ENCODE results near the gene CATSPERB.
A peak's percentile ranks its signal among the peaks of the same experiment; 100 is the strongest.
"Not testable (repeated sequence)": the region's sequence is repeated elsewhere in the genome, so short reads cannot be mapped to it uniquely, and the experiment has no call there.

The CATSPERB gene

GRCh38 chr14:91694643-91695042 lies 37.2 kb downstream of the CATSPERB start:
- H3K4me3 ChIP-seq (replicated peaks in 1 of 2; ENCODE audit: low read depth in 2 of 2, low read length in 2 of 2): no peak overlapping the region
- TF ChIP-seq, protein P1, sequence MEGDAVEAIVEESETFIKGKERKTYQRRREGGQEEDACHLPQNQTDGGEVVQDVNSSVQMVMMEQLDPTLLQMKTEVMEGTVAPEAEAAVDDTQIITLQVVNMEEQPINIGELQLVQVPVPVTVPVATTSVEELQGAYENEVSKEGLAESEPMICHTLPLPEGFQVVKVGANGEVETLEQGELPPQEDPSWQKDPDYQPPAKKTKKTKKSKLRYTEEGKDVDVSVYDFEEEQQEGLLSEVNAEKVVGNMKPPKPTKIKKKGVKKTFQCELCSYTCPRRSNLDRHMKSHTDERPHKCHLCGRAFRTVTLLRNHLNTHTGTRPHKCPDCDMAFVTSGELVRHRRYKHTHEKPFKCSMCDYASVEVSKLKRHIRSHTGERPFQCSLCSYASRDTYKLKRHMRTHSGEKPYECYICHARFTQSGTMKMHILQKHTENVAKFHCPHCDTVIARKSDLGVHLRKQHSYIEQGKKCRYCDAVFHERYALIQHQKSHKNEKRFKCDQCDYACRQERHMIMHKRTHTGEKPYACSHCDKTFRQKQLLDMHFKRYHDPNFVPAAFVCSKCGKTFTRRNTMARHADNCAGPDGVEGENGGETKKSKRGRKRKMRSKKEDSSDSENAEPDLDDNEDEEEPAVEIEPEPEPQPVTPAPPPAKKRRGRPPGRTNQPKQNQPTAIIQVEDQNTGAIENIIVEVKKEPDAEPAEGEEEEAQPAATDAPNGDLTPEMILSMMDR (IDR thresholded peaks at IDR 0.05; ENCODE audit: low read depth, low read length): no peak
- no peak for DNase-seq (ENCODE audit: low read depth in 2 of 2)

- TF ChIP-seq, protein P1 (IDR thresholded peaks at IDR 0.05; ENCODE audit: low read depth, low read length): no peak
- DNase-seq (ENCODE audit: low read depth in 2 of 2): peak; percentile 6 to 56
These were observed 38.5 kb downstream of the CATSPERB start for GRCh38 chr14:91693346-91693745.

GRCh38 chr14:91692075-91692474 lies 39.8 kb downstream of the CATSPERB start:
- no peak for DNase-seq (ENCODE audit: low read depth in 2 of 2)
- TF ChIP-seq, protein P1 (IDR thresholded peaks at IDR 0.05; ENCODE audit: low read depth, low read length): no peak

More at GRCh38 chr14:91693346-91693745, 38.5 kb downstream of the CATSPERB start:
- no peak overlapping the region for H3K4me3 ChIP-seq (replicated peaks in 1 of 2; ENCODE audit: low read depth in 2 of 2, low read length in 2 of 2)

DNA sequence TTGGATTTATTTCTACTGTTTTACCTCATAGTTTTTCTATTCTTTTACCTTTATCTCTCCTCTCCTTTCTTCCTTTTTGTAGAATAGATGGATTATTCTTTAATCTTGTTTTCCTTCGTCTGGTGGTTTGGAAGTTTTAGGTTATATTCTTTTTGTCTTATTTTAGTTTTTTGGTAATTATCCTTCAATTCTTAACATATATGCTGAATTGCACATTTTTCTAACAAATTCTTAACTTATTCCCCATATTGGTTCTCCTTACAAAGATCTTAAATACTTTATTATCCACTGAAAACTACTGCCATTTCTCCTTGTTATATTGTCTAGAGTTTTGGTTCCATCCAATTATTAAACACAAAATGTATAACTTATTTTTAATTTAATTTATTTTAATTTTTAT lies 42.3 kb downstream of the CATSPERB start:
- DNase-seq (ENCODE audit: low read depth in 2 of 2): no peak
- H3K4me3 ChIP-seq (replicated peaks in 1 of 2; ENCODE audit: low read depth in 2 of 2, low read length in 2 of 2): no peak overlapping the region
- TF ChIP-seq, protein P1 (IDR thresholded peaks at IDR 0.05; ENCODE audit: low read depth, low read length): no peak

More at GRCh38 chr14:91692075-91692474, 39.8 kb downstream of the CATSPERB start:
- no peak overlapping the region for H3K4me3 ChIP-seq (replicated peaks in 1 of 2; ENCODE audit: low read depth in 2 of 2, low read length in 2 of 2)

GRCh38 chr14:91687436-91687835 lies 44.5 kb downstream of the CATSPERB start:
- H3K4me3 ChIP-seq (replicated peaks in 1 of 2; ENCODE audit: low read depth in 2 of 2, low read length in 2 of 2); DNase-seq (ENCODE audit: low read depth in 2 of 2): not testable (repeated sequence)

DNA sequence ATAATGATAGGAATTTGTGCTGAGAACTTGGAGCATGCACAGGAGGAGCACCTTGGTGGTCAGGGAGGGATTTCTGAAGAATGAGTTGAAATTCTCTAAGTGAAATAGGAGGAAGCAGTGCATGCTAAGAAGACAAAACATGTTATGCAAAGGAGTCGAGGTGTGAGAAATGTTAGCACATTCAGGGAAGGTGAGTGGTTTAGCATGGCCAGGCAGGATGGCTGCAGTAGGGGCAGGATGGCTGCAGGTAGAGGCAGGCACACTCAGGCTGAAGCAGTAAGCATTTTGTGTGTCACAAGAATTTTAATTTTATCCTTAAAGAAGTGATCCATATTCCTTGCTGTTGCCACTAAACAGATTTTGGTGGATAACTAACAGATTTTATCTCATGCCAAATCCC lies 46.3 kb downstream of the CATSPERB start:
- no peak overlapping the region for H3K4me3 ChIP-seq (replicated peaks in 1 of 2; ENCODE audit: low read depth in 2 of 2, low read length in 2 of 2)
- DNase-seq (ENCODE audit: low read depth in 2 of 2): no peak
- TF ChIP-seq, protein P1 (IDR thresholded peaks at IDR 0.05; ENCODE audit: low read depth, low read length): no peak

- no peak for DNase-seq (ENCODE audit: low read depth in 2 of 2)
- no peak overlapping the region for H3K4me3 ChIP-seq (replicated peaks in 1 of 2; ENCODE audit: low read depth in 2 of 2, low read length in 2 of 2)
These were observed 49.9 kb downstream of the CATSPERB start for GRCh38 chr14:91681893-91682563.

More at GRCh38 chr14:91681893-91682563, 49.9 kb downstream of the CATSPERB start:
- TF ChIP-seq, protein P1 (IDR thresholded peaks at IDR 0.05; ENCODE audit: low read depth, low read length): no peak

Data from cardiac fibroblast (primary cell).